CD4-positive, alpha-beta T cell treated with Interleukin-12 subunit alpha and Interleukin-12 subunit beta, for 1 hour (primary cell): Measurements from ENCODE around the gene ADGRD1.

Experiments used
- DNase-seq: peaks from one replicate; pipeline ENCODE4 v3.0.0-alpha.2; 2020

Gene ADGRD1

GRCh38 chr12:131045705-131046460 lies 92.2 kb downstream of the ADGRD1 start:
- DNase-seq = no peak

- DNase-seq = no peak
Observed at GRCh38 chr12:131046813-131047788, 93.4 kb downstream of the ADGRD1 start.

- DNase-seq = no peak
Observed at GRCh38 chr12:131047789-131048610, 94.3 kb downstream of the ADGRD1 start.

GRCh38 chr12:131048611-131048990 lies 94.9 kb downstream of the ADGRD1 start:
- DNase-seq = no peak

- no peak for DNase-seq
Observed at GRCh38 chr12:131049002-131049401, 95.3 kb downstream of the ADGRD1 start.

- DNase-seq = no peak
Observed at GRCh38 chr12:131049549-131050339, 96.0 kb downstream of the ADGRD1 start.

GRCh38 chr12:131050463-131051154 lies 96.9 kb downstream of the ADGRD1 start:
- DNase-seq = no peak

- DNase-seq = no peak
Observed at GRCh38 chr12:131051155-131051473, 97.4 kb downstream of the ADGRD1 start.

- DNase-seq = no peak
Observed at GRCh38 chr12:131052063-131052781, 98.5 kb downstream of the ADGRD1 start.

GRCh38 chr12:131052929-131053328 lies 99.2 kb downstream of the ADGRD1 start:
- no peak for DNase-seq

GRCh38 chr12:131053567-131053966 lies 99.9 kb downstream of the ADGRD1 start:
- DNase-seq = no peak

- DNase-seq = no peak
Observed at GRCh38 chr12:131054345-131055092, 100.8 kb downstream of the ADGRD1 start.

GRCh38 chr12:131055093-131055465 lies 101.4 kb downstream of the ADGRD1 start:
- DNase-seq = no peak

- no peak for DNase-seq
Observed at GRCh38 chr12:131055596-131056233, 102.0 kb downstream of the ADGRD1 start.

- DNase-seq = no peak
Observed at GRCh38 chr12:131056626-131057025, 102.9 kb downstream of the ADGRD1 start.

- no peak for DNase-seq
Observed at GRCh38 chr12:131057211-131057721, 103.6 kb downstream of the ADGRD1 start.

- no peak for DNase-seq
Observed at GRCh38 chr12:131057722-131058515, 104.2 kb downstream of the ADGRD1 start.

- DNase-seq = no peak
Observed at GRCh38 chr12:131058700-131059099, 105.0 kb downstream of the ADGRD1 start.
